GM06990 (cell line): ENCODE data around the gene CASS4.

Source experiments
- DNase-seq: peaks from one replicate; pipeline ENCODE4 v3.0.0-alpha.2; 2011; ENCODE audit not compliant: insufficient read length; ENCODE audit errors: extremely low read depth
- H3K27me3 ChIP-seq: replicated peaks from 2 replicates; pipeline ENCODE4 v1.6.0; 2011; ENCODE audit warnings: low read length; ENCODE audit not compliant: control insufficient read depth, insufficient read depth
- H3K36me3 ChIP-seq: 2 replicates; pipeline ENCODE4 v1.5.1; 2011; ENCODE audit warnings: low read length; ENCODE audit not compliant: control insufficient read depth, insufficient read depth
- H3K4me3 ChIP-seq: replicated peaks from 2 replicates; pipeline ENCODE4 v1.5.1; 2011; ENCODE audit warnings: low read depth, mild to moderate bottlenecking, control low read depth, low read length
- CTCF ChIP-seq: IDR thresholded peaks from 2 replicates; pipeline ENCODE4 v1.5.1; 2011; ENCODE audit warnings: low read length, control low read depth, mild to moderate bottlenecking, inconsistent platforms; ENCODE audit not compliant: insufficient read depth, poor library complexity, severe bottlenecking

Gene CASS4

DNA sequence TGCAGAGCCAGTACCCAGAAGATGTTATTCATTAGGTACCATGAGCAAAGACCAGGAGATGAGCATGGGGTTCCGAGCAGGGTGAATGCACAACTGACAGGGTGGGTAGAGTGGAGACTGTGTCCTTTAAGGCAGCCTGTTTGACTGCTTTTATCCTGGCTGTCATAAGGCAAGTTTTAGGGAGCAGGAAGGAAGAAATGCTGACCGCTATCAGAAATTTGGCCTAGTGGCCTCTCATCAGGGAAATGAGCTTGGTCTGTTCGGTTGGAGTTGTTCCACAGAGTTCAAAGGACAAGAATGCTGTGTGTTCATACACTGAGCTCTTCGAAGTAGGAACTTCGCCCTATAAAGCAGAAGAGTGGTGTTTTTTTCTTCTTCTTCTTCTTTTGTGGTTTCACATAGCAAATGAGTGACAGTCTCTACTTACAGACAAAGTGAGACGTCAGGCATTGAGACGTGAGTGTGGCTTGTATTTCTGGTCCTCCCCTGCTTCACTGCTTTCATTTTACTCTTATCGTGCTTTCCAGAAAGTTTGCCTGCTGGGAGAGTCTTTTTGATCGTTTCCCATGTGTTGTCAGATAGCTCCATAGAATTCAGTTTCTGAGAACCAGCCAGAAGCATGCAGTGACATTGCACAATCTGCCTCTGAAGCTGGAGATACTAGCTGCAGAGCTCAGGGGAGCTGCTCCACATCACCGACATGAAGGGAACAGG is at the start of gene CASS4:
CASS4 (plus strand) TSS at position 502 of the 714 bp plus-strand sequence; CDS start at position 701, 199 bp downstream.
- no peak for DNase-seq

DNA sequence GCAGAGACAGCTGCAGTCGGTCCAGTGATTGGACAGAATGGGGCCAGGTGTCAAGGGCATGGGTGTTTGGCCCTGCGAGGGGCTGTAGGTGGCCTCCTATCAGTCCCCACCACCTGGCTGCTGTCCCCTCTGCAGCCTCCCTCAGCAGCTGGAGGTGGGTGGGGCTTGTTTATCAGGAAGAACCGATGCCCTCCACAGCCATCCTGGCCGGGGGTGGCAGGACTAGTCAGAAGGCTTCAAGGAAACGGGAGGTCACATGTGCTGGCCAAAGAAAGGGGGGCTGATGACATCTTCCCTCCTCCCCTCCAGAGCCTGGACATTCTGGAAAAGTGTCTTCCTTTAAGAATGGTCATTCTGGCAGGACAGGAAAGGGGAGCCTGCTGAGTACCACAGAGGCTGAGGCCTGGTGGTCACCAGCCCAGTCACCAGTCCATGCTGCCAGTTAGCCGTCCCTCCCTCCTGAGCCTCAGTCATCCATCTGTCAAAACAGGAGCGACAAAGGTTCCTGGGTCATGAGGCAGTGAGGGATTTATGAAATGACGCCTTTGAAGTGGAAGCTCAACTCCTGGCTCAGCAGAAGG is 49.1 kb upstream of the CASS4 start:
- no peak overlapping the region for H3K4me3 ChIP-seq
- no peaks in the 10 kb centered on the region for H3K36me3 ChIP-seq
- no peak for DNase-seq
- TF ChIP-seq CTCF = no peak
- no peaks in the 10 kb centered on the region; the same call in 1 of the 2 replicates for H3K27me3 ChIP-seq

More for the DNA sequence above, at the start of gene CASS4:
- no peak within 1 kb of the TSS for H3K4me3 ChIP-seq
- H3K36me3 ChIP-seq = peaks cover 6% of the 10 kb centered on the region
- no peak for TF ChIP-seq CTCF
- no peaks in the 10 kb centered on the region for H3K27me3 ChIP-seq

- Histone ChIP-seq H3K27me3 (no peaks in the 10 kb centered on the region; the same call in 1 of the 2 replicates), H3K4me3 (no peak overlapping the region), H3K36me3 (no peaks in the 10 kb centered on the region)
- TF ChIP-seq CTCF = no peak
- DNase-seq = no peak
Measured at GRCh38 chr20:56363491-56363890, 48.6 kb upstream of the CASS4 start.

- Histone ChIP-seq H3K4me3 (no peak overlapping the region), H3K36me3 (peaks cover 12% of the 10 kb centered on the region), H3K27me3 (no peaks in the 10 kb centered on the region; the same call in 1 of the 2 replicates)
- no peak for TF ChIP-seq CTCF
- DNase-seq = no peak
Measured at GRCh38 chr20:56368351-56369134, 43.5 kb upstream of the CASS4 start.

DNA sequence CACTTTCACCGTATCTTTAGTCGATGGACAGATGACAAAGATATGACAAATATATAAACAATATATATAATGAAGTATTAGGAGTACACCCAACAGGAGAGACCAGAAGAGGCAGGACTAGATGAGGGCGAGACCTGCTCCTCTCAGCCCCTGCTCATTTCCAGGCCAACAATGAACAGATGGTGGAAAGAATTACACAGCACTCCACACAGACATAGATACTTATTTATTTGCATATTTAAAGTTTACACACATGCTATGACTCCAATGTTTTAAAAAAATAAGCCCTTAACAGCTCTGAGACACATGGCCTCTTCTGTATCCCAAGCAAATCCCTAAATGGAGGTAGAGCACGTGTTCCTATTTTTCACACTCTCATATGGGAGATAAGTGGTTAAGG is 42.9 kb upstream of the CASS4 start:
- TF ChIP-seq CTCF = no peak
- Histone ChIP-seq H3K4me3 (no peak overlapping the region), H3K36me3 (peaks cover 12% of the 10 kb centered on the region), H3K27me3 (no peaks in the 10 kb centered on the region)
- DNase-seq = no peak
